ENCODE results near the gene RC3H2.

The RC3H2 gene

DNA sequence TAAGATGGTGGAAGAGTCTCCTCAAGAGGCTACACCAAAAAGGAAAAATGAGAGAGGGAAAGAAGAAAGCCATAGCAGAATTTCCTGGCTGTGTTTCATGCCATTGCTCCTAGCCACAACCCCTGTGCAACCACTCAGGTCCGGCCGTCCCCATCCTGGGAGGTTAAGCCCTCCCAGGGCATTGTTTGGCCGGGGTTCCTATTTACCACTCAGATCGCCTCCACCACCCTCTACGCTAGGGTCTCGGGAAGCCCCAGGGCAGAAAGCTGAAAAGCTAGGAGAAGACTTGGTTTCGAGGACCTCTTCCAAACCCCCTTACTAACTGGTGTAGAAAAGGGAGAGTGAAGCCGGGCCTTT is 715 bp downstream of the RC3H2 start:
- no peak for TF ChIP-seq TCF4 (CRISPR knock-in tag; IDR thresholded peaks at IDR 0.05; ENCODE audit: borderline replicate concordance)
- TF ChIP-seq, protein P1, sequence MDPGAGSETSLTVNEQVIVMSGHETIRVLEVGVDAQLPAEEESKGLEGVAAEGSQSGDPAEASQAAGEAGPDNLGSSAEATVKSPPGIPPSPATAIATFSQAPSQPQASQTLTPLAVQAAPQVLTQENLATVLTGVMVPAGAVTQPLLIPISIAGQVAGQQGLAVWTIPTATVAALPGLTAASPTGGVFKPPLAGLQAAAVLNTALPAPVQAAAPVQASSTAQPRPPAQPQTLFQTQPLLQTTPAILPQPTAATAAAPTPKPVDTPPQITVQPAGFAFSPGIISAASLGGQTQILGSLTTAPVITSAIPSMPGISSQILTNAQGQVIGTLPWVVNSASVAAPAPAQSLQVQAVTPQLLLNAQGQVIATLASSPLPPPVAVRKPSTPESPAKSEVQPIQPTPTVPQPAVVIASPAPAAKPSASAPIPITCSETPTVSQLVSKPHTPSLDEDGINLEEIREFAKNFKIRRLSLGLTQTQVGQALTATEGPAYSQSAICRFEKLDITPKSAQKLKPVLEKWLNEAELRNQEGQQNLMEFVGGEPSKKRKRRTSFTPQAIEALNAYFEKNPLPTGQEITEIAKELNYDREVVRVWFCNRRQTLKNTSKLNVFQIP (CRISPR knock-in tag; IDR thresholded peaks at IDR 0.05; ENCODE audit: borderline replicate concordance, low read depth) = no peak
- no peak for TF ChIP-seq RARB (CRISPR knock-in tag; IDR thresholded peaks at IDR 0.05)
- TF ChIP-seq, protein P2, sequence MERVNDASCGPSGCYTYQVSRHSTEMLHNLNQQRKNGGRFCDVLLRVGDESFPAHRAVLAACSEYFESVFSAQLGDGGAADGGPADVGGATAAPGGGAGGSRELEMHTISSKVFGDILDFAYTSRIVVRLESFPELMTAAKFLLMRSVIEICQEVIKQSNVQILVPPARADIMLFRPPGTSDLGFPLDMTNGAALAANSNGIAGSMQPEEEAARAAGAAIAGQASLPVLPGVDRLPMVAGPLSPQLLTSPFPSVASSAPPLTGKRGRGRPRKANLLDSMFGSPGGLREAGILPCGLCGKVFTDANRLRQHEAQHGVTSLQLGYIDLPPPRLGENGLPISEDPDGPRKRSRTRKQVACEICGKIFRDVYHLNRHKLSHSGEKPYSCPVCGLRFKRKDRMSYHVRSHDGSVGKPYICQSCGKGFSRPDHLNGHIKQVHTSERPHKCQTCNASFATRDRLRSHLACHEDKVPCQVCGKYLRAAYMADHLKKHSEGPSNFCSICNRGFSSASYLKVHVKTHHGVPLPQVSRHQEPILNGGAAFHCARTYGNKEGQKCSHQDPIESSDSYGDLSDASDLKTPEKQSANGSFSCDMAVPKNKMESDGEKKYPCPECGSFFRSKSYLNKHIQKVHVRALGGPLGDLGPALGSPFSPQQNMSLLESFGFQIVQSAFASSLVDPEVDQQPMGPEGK (CRISPR knock-in tag; IDR thresholded peaks at IDR 0.05; ENCODE audit: borderline replicate concordance) = no peak
- TF ChIP-seq ZFP30 (CRISPR knock-in tag; IDR thresholded peaks at IDR 0.05) = no peak
- no peak for TF ChIP-seq GLIS3 (CRISPR knock-in tag; IDR thresholded peaks at IDR 0.05)
- TF ChIP-seq ARNTL (CRISPR knock-in tag; IDR thresholded peaks at IDR 0.05; ENCODE audit: borderline replicate concordance, low read depth) = no peak
- TF ChIP-seq PPARA (CRISPR knock-in tag; IDR thresholded peaks at IDR 0.05; ENCODE audit: borderline replicate concordance) = no peak
- no peak for TF ChIP-seq BACH2 (CRISPR knock-in tag; IDR thresholded peaks at IDR 0.05; ENCODE audit: borderline replicate concordance)
- no peak for TF ChIP-seq ISL1 (CRISPR knock-in tag; IDR thresholded peaks at IDR 0.05)
- TF ChIP-seq, protein P3, sequence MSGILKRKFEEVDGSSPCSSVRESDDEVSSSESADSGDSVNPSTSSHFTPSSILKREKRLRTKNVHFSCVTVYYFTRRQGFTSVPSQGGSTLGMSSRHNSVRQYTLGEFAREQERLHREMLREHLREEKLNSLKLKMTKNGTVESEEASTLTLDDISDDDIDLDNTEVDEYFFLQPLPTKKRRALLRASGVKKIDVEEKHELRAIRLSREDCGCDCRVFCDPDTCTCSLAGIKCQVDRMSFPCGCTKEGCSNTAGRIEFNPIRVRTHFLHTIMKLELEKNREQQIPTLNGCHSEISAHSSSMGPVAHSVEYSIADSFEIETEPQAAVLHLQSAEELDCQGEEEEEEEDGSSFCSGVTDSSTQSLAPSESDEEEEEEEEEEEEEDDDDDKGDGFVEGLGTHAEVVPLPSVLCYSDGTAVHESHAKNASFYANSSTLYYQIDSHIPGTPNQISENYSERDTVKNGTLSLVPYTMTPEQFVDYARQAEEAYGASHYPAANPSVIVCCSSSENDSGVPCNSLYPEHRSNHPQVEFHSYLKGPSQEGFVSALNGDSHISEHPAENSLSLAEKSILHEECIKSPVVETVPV (CRISPR knock-in tag; IDR thresholded peaks at IDR 0.05) = no peak
- TF ChIP-seq ZNF565 (CRISPR knock-in tag; conservative IDR thresholded peaks at IDR 0.05; ENCODE audit: low read depth) = no peak
- TF ChIP-seq, protein P4, sequence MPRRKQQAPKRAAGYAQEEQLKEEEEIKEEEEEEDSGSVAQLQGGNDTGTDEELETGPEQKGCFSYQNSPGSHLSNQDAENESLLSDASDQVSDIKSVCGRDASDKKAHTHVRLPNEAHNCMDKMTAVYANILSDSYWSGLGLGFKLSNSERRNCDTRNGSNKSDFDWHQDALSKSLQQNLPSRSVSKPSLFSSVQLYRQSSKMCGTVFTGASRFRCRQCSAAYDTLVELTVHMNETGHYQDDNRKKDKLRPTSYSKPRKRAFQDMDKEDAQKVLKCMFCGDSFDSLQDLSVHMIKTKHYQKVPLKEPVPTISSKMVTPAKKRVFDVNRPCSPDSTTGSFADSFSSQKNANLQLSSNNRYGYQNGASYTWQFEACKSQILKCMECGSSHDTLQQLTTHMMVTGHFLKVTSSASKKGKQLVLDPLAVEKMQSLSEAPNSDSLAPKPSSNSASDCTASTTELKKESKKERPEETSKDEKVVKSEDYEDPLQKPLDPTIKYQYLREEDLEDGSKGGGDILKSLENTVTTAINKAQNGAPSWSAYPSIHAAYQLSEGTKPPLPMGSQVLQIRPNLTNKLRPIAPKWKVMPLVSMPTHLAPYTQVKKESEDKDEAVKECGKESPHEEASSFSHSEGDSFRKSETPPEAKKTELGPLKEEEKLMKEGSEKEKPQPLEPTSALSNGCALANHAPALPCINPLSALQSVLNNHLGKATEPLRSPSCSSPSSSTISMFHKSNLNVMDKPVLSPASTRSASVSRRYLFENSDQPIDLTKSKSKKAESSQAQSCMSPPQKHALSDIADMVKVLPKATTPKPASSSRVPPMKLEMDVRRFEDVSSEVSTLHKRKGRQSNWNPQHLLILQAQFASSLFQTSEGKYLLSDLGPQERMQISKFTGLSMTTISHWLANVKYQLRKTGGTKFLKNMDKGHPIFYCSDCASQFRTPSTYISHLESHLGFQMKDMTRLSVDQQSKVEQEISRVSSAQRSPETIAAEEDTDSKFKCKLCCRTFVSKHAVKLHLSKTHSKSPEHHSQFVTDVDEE (CRISPR knock-in tag; IDR thresholded peaks at IDR 0.05) = no peak
- TF ChIP-seq ZNF8 (CRISPR knock-in tag; IDR thresholded peaks at IDR 0.05) = no peak
- peak; percentile 66 for ATAC-seq

DNA sequence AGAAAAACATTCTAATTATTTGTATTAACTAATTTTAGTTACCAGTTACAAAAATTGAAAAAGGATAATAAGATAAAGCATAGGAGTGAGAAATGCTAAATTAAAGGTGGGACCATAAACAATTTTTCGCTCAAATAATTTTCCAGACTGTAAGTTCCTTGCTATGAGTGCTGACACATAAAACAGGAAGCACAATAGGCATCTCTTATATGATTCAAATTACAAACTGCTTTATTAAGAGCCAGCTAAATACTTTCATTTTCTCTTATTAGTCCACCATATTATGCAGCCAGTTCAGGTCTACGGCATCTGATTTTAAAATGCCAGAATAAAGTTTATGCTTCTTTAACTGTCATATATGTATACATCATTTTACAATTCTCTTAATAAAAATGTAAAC is 4.4 kb downstream of the RC3H2 start:
- ATAC-seq = no peak
- TF ChIP-seq ZFP3 (CRISPR knock-in tag; IDR thresholded peaks at IDR 0.05) (no peak), PPARA (CRISPR knock-in tag; IDR thresholded peaks at IDR 0.05; ENCODE audit: borderline replicate concordance) (no peak), TCF4 (CRISPR knock-in tag; IDR thresholded peaks at IDR 0.05; ENCODE audit: borderline replicate concordance) (no peak), CSDC2 (CRISPR knock-in tag; IDR thresholded peaks at IDR 0.05) (no peak), OSR1 (CRISPR knock-in tag; IDR thresholded peaks at IDR 0.05) (no peak), TOX (CRISPR knock-in tag; IDR thresholded peaks at IDR 0.05; ENCODE audit: borderline replicate concordance) (no peak), ZC3H10 (CRISPR knock-in tag; IDR thresholded peaks at IDR 0.05) (no peak), BACH2 (CRISPR knock-in tag; IDR thresholded peaks at IDR 0.05; ENCODE audit: borderline replicate concordance) (no peak), ZNF8 (CRISPR knock-in tag; IDR thresholded peaks at IDR 0.05) (no peak), ZNF565 (CRISPR knock-in tag; conservative IDR thresholded peaks at IDR 0.05; ENCODE audit: low read depth) (no peak), ZNF70 (CRISPR knock-in tag; IDR thresholded peaks at IDR 0.05) (no peak), RARB (CRISPR knock-in tag; IDR thresholded peaks at IDR 0.05) (no peak)
- TF ChIP-seq, protein P4 (CRISPR knock-in tag; IDR thresholded peaks at IDR 0.05) = no peak
- TF ChIP-seq, protein P5, sequence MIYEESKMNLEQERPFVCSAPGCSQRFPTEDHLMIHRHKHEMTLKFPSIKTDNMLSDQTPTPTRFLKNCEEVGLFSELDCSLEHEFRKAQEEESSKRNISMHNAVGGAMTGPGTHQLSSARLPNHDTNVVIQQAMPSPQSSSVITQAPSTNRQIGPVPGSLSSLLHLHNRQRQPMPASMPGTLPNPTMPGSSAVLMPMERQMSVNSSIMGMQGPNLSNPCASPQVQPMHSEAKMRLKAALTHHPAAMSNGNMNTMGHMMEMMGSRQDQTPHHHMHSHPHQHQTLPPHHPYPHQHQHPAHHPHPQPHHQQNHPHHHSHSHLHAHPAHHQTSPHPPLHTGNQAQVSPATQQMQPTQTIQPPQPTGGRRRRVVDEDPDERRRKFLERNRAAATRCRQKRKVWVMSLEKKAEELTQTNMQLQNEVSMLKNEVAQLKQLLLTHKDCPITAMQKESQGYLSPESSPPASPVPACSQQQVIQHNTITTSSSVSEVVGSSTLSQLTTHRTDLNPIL (CRISPR knock-in tag; IDR thresholded peaks at IDR 0.05; ENCODE audit: low read depth) = no peak
- TF ChIP-seq, protein P2 (CRISPR knock-in tag; IDR thresholded peaks at IDR 0.05; ENCODE audit: borderline replicate concordance) = no peak
- TF ChIP-seq, protein P3 (CRISPR knock-in tag; IDR thresholded peaks at IDR 0.05) = no peak

Data from SK-N-SH treated with all-trans-retinoic acid at 6 μM for 48 hours (cell line).